OCI-LY7 (cell line): ENCODE measurements around the gene BABAM1. TPM values are rescaled to one million over a fixed set of nuclear protein-coding genes. Genes with fewer than 3 reads are reported as not detected.

Source experiments
- BruUV-seq: library from RNA; stranded (reverse); fragments of 400-500 nt; replicated peaks from 2 replicates; lab custom pipeline; 2021; lab: Mats Ljungman, UMichigan
- CTCF ChIA-PET: fragments of 300-600 bp; sonication (Branson Sonifier 250); formaldehyde crosslinking; loops from one replicate; lab custom pipeline; 2022; ENCODE audit warnings: antibody characterized with exemption; ENCODE audit not compliant: unreplicated experiment; lab: Charles Lee
- POLR2A ChIA-PET: fragments of 300-600 bp; sonication (Branson Sonifier 250); formaldehyde crosslinking; loops from one replicate; lab custom pipeline; 2022; ENCODE audit warnings: antibody characterized with exemption; lab: Charles Lee
- DNase-seq: peaks from one replicate; pipeline ENCODE4 v3.0.0-alpha.2; 2015; ENCODE audit warnings: low spot score
- H2AFZ ChIP-seq: fragments of 200-600 bp; sonication (generic), shearing (Covaris generic); 2 replicates; pipeline ENCODE4 v1.6.1; 2014; ENCODE audit warnings: mild to moderate bottlenecking, antibody characterized with exemption, low read length, moderate library complexity
- H3K27ac ChIP-seq: fragments of 200-600 bp; sonication (generic); 2 replicates; pipeline ENCODE4 v1.5.1; 2014; ENCODE audit warnings: mixed run types, low read depth, mild to moderate bottlenecking, moderate library complexity, low read length, inconsistent platforms; ENCODE audit not compliant: poor library complexity, severe bottlenecking
- H3K36me3 ChIP-seq: fragments of 200-600 bp; sonication (generic); 2 replicates; pipeline ENCODE4 v1.6.1; 2014; ENCODE audit warnings: mild to moderate bottlenecking, antibody characterized with exemption, low read length, moderate library complexity, mixed read lengths; ENCODE audit not compliant: insufficient read depth
- H3K4me1 ChIP-seq: fragments of 200-600 bp; sonication (generic); 2 replicates; pipeline ENCODE4 v1.5.1; 2014; ENCODE audit warnings: mild to moderate bottlenecking, low read length; ENCODE audit not compliant: insufficient read depth, poor library complexity, severe bottlenecking
- H3K4me2 ChIP-seq: fragments of 200-600 bp; sonication (generic); 2 replicates; pipeline ENCODE4 v1.6.1; 2014; ENCODE audit warnings: mild to moderate bottlenecking, low read length
- H3K4me3 ChIP-seq: fragments of 200-600 bp; sonication (generic); 2 replicates; pipeline ENCODE4 v1.5.1; 2014; ENCODE audit warnings: mild to moderate bottlenecking, low read depth, low read length; ENCODE audit not compliant: poor library complexity, severe bottlenecking
- H3K79me2 ChIP-seq: fragments of 200-600 bp; sonication (generic); 2 replicates; pipeline ENCODE4 v1.6.1; 2016; ENCODE audit warnings: low read depth, mild to moderate bottlenecking, low read length, moderate library complexity, mixed read lengths; ENCODE audit not compliant: insufficient read depth
- H3K9me2 ChIP-seq: fragments of 200-600 bp; sonication (generic); 2 replicates; pipeline ENCODE4 v1.6.1; 2016; ENCODE audit warnings: mild to moderate bottlenecking, low read length, mixed read lengths; ENCODE audit not compliant: insufficient read depth
- H3K9me3 ChIP-seq: fragments of 200-600 bp; sonication (generic); 2 replicates; pipeline ENCODE4 v1.6.1; 2014; ENCODE audit warnings: mild to moderate bottlenecking, mixed run types, low read length, mixed read lengths
- H4K20me1 ChIP-seq: fragments of 200-600 bp; sonication (generic); 2 replicates; pipeline ENCODE4 v1.6.1; 2014; ENCODE audit warnings: mild to moderate bottlenecking, antibody characterized with exemption, low read length, moderate library complexity, mixed read lengths; ENCODE audit not compliant: insufficient read depth
- CTCF ChIP-seq: fragments of 200-600 bp; sonication (generic); conservative IDR thresholded peaks from 2 replicates; pipeline ENCODE4 v1.5.1; 2014; ENCODE audit warnings: mild to moderate bottlenecking, antibody characterized with exemption, low read length, moderate library complexity, mixed read lengths
- EZH2phosphoT487 ChIP-seq: fragments of 200-600 bp; sonication (generic); IDR thresholded peaks from 2 replicates; pipeline ENCODE4 v1.6.1; 2018; ENCODE audit warnings: low read depth, borderline replicate concordance, mild to moderate bottlenecking, mixed run types, antibody characterized with exemption, low read length, moderate library complexity, mixed read lengths
- intact Hi-C: fragments of 100-400 bp; cut with micrococcal nuclease; formaldehyde crosslinking; loops from one replicate; pipeline ENCODE4 v1.10.0; 2022; ENCODE audit not compliant: unreplicated experiment
- total RNA-seq, 2 experiments: library from RNA; depleted of rRNA in 1 of 2; stranded (reverse); fragments of >200 nt in 1 of 2; shearing (Covaris generic) in 1 of 2; gene quantifications; 2 replicates each; pipeline ENCODE4 v1.2.3, GENCODE V29; 2014 to 2022

The BABAM1 gene
- total RNA-seq, 2 experiments from 2014 or later, result 79.0 to 118 TPM

- Histone ChIP-seq H3K36me3 (no peaks in the 10 kb centered on the region), H3K27ac (peak overlapping the region; percentile 53), H3K9me2 (no peaks in the 10 kb centered on the region), H3K9me3 (no peaks in the 10 kb centered on the region), H3K4me2 (peak overlapping the region; percentile 81), H4K20me1 (no peaks in the 10 kb centered on the region), H2AFZ (no peak overlapping the region), H3K4me3 (peak overlapping the region; percentile 74), H3K4me1 (peaks cover 43% of the 10 kb centered on the region), H3K79me2 (peaks cover 23% of the 10 kb centered on the region; the same call in 1 of the 2 replicates)
- POLR2A ChIA-PET, result interaction anchor here (0.9 kb wide), 1 partner anchor 62 kb away, joined by 3 read pairs; no protein-coding TSS in a partner anchor
- TF ChIP-seq CTCF (no peak), EZH2phosphoT487 (no peak)
- CTCF ChIA-PET, result no interaction called here
- BruUV-seq, result no TSS peak
- intact Hi-C loops, result loop anchor here (1.0 to 10.0 kb wide), 3 partner anchors 18 to 349 kb away; partner anchors contain the start of gene OCEL1
- DNase-seq, result peak; percentile 37
Observed at GRCh38 chr19:17243830-17244617, 23.2 kb upstream of the BABAM1 start.

- H3K79me2 ChIP-seq, result peaks cover 23% of the 10 kb centered on the region; the same call in 1 of the 2 replicates
- H3K4me3 ChIP-seq, result peak overlapping the region; percentile 74
- H3K9me2 ChIP-seq, result no peaks in the 10 kb centered on the region
- H3K27ac ChIP-seq, result peak overlapping the region; percentile 53
- ChIA-PET CTCF (no interaction called here), POLR2A (no interaction called here)
- H4K20me1 ChIP-seq, result no peaks in the 10 kb centered on the region
- intact Hi-C loops, result loop anchor here (2.0 to 10.0 kb wide), 2 partner anchors 168 to 350 kb away; no protein-coding TSS in a partner anchor
- DNase-seq, result peak; percentile 73
- BruUV-seq, result no TSS peak
- no peaks in the 10 kb centered on the region for H3K36me3 ChIP-seq
- peaks cover 43% of the 10 kb centered on the region for H3K4me1 ChIP-seq
- H3K9me3 ChIP-seq, result no peaks in the 10 kb centered on the region
- no peak overlapping the region for H2AFZ ChIP-seq
- H3K4me2 ChIP-seq, result peak overlapping the region; percentile 81
- no peak for TF ChIP-seq CTCF
- TF ChIP-seq EZH2phosphoT487, result no peak
Observed at GRCh38 chr19:17244618-17245534, 22.4 kb upstream of the BABAM1 start.
